ENCODE measurements around the gene R3HDML. TPM values are rescaled to one million over a fixed set of nuclear protein-coding genes. Genes with fewer than 3 reads are reported as not detected.

R3HDML gene
- total RNA-seq, 2 donors from 2014 or later: not detected

- Histone ChIP-seq H3K9me3 (no peaks in the 10 kb centered on the region), H3K27ac (no peak overlapping the region), H3K4me3 (no peak overlapping the region), H3K36me3 (replicated peaks in 1 of 2; ENCODE audit: insufficient read depth in 1 of 2, low read depth in 2 of 2) (no peaks in the 10 kb centered on the region), H3K4me1 (peaks cover 56% of the 10 kb centered on the region), H3K27me3 (no peaks in the 10 kb centered on the region)
- TF ChIP-seq CTCF (IDR thresholded peaks at IDR 0.05): no peak
- no peak for TF ChIP-seq POLR2A (IDR thresholded peaks at IDR 0.05)
- ATAC-seq (no peak), DNase-seq (no peak)
- intact Hi-C loops (cut with DNase I): no loop called here
- WGBS, 2 donors: 61 to 67% methylated on average over 8 of the region's 8 CpGs
These were observed 21.9 kb downstream of the R3HDML start for GRCh38 chr20:44358776-44359175.

GRCh38 chr20:44360221-44360620 lies 23.4 kb downstream of the R3HDML start:
- DNase-seq: no peak
- ATAC-seq: no peak
- no peaks in the 10 kb centered on the region for H3K27me3 ChIP-seq
- no peaks in the 10 kb centered on the region for H3K36me3 ChIP-seq (replicated peaks in 1 of 2; ENCODE audit: insufficient read depth in 1 of 2, low read depth in 2 of 2)
- TF ChIP-seq POLR2A (IDR thresholded peaks at IDR 0.05) (no peak), CTCF (IDR thresholded peaks at IDR 0.05) (no peak)
- intact Hi-C loops (cut with DNase I): no loop called here
- H3K4me3 ChIP-seq: no peak overlapping the region
- no peak overlapping the region for H3K27ac ChIP-seq
- H3K4me1 ChIP-seq: peaks cover 45% of the 10 kb centered on the region
- H3K9me3 ChIP-seq: no peaks in the 10 kb centered on the region

- peak overlapping the region in 1 of 4 donors; percentile 28 for H3K27ac ChIP-seq
- intact Hi-C loops (cut with DNase I): no loop called here
- H3K4me3 ChIP-seq: no peak overlapping the region
- no peaks in the 10 kb centered on the region for H3K27me3 ChIP-seq
- ATAC-seq (no peak), DNase-seq (no peak)
- H3K36me3 ChIP-seq (replicated peaks in 1 of 2; ENCODE audit: insufficient read depth in 1 of 2, low read depth in 2 of 2): no peaks in the 10 kb centered on the region
- no peak for TF ChIP-seq POLR2A (IDR thresholded peaks at IDR 0.05)
- TF ChIP-seq CTCF (IDR thresholded peaks at IDR 0.05): no peak
- H3K4me1 ChIP-seq: peaks cover 43% of the 10 kb centered on the region
- 85 to 88% methylated on average over 3 of the region's 3 CpGs for WGBS, 2 donors
- no peaks in the 10 kb centered on the region for H3K9me3 ChIP-seq
These were observed 24.2 kb downstream of the R3HDML start for GRCh38 chr20:44361021-44361420.

- Histone ChIP-seq H3K27ac (no peak overlapping the region), H3K27me3 (no peaks in the 10 kb centered on the region), H3K4me1 (peaks cover 34% of the 10 kb centered on the region), H3K9me3 (no peaks in the 10 kb centered on the region), H3K4me3 (no peak overlapping the region), H3K36me3 (replicated peaks in 1 of 2; ENCODE audit: insufficient read depth in 1 of 2, low read depth in 2 of 2) (no peaks in the 10 kb centered on the region)
- intact Hi-C loops (cut with DNase I): no loop called here
- DNase-seq (no peak), ATAC-seq (no peak)
- 57 to 61% methylated on average over 4 of the region's 4 CpGs for WGBS, 2 donors
- no peak for TF ChIP-seq CTCF (IDR thresholded peaks at IDR 0.05)
- TF ChIP-seq POLR2A (IDR thresholded peaks at IDR 0.05): no peak
These were observed 25.7 kb downstream of the R3HDML start for GRCh38 chr20:44362466-44362940.

- peaks cover 18% of the 10 kb centered on the region for H3K4me1 ChIP-seq
- DNase-seq (no peak), ATAC-seq (no peak)
- H3K9me3 ChIP-seq: no peaks in the 10 kb centered on the region
- TF ChIP-seq POLR2A (IDR thresholded peaks at IDR 0.05) (no peak), CTCF (IDR thresholded peaks at IDR 0.05) (no peak)
- no peak overlapping the region for H3K4me3 ChIP-seq
- H3K27me3 ChIP-seq: no peaks in the 10 kb centered on the region
- H3K27ac ChIP-seq: no peak overlapping the region
- H3K36me3 ChIP-seq (replicated peaks in 1 of 2; ENCODE audit: insufficient read depth in 1 of 2, low read depth in 2 of 2): no peaks in the 10 kb centered on the region
- 88 to 95% methylated on average over 4 of the region's 4 CpGs for WGBS, 2 donors
- intact Hi-C loops (cut with DNase I): no loop called here
These were observed 27.2 kb downstream of the R3HDML start for GRCh38 chr20:44364068-44364467.
